Measurements from ENCODE around the gene SUN5.

SUN5 gene

GRCh38 chr20:32995802-32996201 lies 8.4 kb downstream of the SUN5 start:
- no peak for DNase-seq (ENCODE audit: low spot score)

- DNase-seq (ENCODE audit: low spot score): no peak
These were observed 10.7 kb downstream of the SUN5 start for GRCh38 chr20:32993496-32994050.

GRCh38 chr20:32991792-32992641 lies 12.2 kb downstream of the SUN5 start:
- DNase-seq (ENCODE audit: low spot score): no peak

- DNase-seq (ENCODE audit: low spot score): no peak
These were observed 12.8 kb downstream of the SUN5 start for GRCh38 chr20:32991383-32991782.

GRCh38 chr20:32990426-32990825 lies 13.8 kb downstream of the SUN5 start:
- DNase-seq (ENCODE audit: low spot score): no peak

- no peak for DNase-seq (ENCODE audit: low spot score)
These were observed 14.5 kb downstream of the SUN5 start for GRCh38 chr20:32989507-32990283.

- no peak for DNase-seq (ENCODE audit: low spot score)
These were observed 16.2 kb downstream of the SUN5 start for GRCh38 chr20:32988008-32988407.

- DNase-seq (ENCODE audit: low spot score): no peak
These were observed 17.0 kb downstream of the SUN5 start for GRCh38 chr20:32987044-32987825.

GRCh38 chr20:32986331-32986966 lies 17.8 kb downstream of the SUN5 start:
- no peak for DNase-seq (ENCODE audit: low spot score)

GRCh38 chr20:32985596-32985995 lies 18.6 kb downstream of the SUN5 start:
- DNase-seq (ENCODE audit: low spot score): no peak

- DNase-seq (ENCODE audit: low spot score): no peak
These were observed 19.4 kb downstream of the SUN5 start for GRCh38 chr20:32984631-32985354.

- DNase-seq (ENCODE audit: low spot score): peak; percentile 83
These were observed 20.0 kb downstream of the SUN5 start for GRCh38 chr20:32984196-32984595.

GRCh38 chr20:32983459-32984112 lies 20.6 kb downstream of the SUN5 start:
- DNase-seq (ENCODE audit: low spot score): no peak

GRCh38 chr20:32982617-32983458 lies 21.4 kb downstream of the SUN5 start:
- DNase-seq (ENCODE audit: low spot score): no peak

GRCh38 chr20:32980990-32981389 lies 23.2 kb downstream of the SUN5 start:
- DNase-seq (ENCODE audit: low spot score): no peak

- DNase-seq (ENCODE audit: low spot score): peak; percentile 56
These were observed 23.9 kb downstream of the SUN5 start for GRCh38 chr20:32980131-32980941.

GRCh38 chr20:32979201-32979998 lies 24.8 kb downstream of the SUN5 start:
- no peak for DNase-seq (ENCODE audit: low spot score)

- no peak for DNase-seq (ENCODE audit: low spot score)
These were observed 26.3 kb downstream of the SUN5 start for GRCh38 chr20:32978009-32978335.
